Adrenal gland (tissue), 5 donors: ENCODE results near the gene CHST3.

ENCODE experiments used
- POLR2A ChIP-seq, 2 donors: fragments of 450-650 bp; IDR thresholded peaks; one replicate each; pipeline ENCODE4 v1.6.1; 2017; ENCODE audit warnings: antibody characterized with exemption in 2 of 2, mild to moderate bottlenecking in 2 of 2, moderate library complexity in 1 of 2
- TF ChIP-seq, protein P1 (sequence below), 6 experiments: fragments of 450-650 bp in 4 of 6; fragments of 200-600 bp in 2 of 6; sonication (generic) in 1 of 6; IDR thresholded peaks; 1 replicate in 5 of 6; 2 replicates in 1 of 6; pipeline versions ENCODE4 v1.5.1 to v1.8.0; 2016 to 2021; ENCODE audit warnings: antibody characterized with exemption in 6 of 6, mild to moderate bottlenecking in 2 of 6, moderate library complexity in 1 of 6
- donor health status: DM: no; HTN: no; CAD: no.

DNA sequence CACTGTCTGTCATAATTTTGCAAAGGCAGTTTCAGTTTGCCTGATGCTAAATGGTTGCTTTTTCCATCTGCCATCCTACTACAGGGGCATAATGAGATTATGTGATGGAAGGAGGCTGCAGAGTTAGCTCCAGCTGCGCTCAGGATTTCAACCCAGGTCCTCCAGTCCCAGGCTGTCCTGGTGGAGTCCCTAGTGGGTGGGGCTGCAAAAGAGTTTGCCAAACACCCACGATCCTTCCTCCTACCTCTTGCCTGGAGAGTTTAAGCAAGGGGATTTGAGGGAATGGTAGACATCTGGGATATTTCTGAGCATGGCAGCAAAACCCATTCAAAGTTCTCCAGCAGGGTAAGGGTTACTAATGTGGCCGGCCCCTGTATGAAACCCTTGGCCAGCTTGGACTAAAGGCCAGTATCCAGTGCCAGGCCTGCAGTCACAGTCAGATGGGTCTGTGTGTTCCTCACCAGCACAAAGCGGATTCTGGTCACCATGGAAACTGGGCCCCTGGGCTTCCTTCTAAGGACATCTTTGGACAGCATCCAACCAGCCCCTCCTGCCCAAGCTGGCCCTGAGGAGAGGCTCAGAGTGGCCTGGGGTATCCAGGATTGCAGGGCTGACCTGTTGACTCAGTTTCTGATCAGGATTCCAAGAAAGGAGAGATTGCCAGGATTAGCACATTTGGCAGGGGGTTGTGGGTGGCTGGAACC, 42.7 kb upstream of the CHST3 start:
- no peak for TF ChIP-seq POLR2A (IDR thresholded peaks at IDR 0.05)
- TF ChIP-seq, protein P1, sequence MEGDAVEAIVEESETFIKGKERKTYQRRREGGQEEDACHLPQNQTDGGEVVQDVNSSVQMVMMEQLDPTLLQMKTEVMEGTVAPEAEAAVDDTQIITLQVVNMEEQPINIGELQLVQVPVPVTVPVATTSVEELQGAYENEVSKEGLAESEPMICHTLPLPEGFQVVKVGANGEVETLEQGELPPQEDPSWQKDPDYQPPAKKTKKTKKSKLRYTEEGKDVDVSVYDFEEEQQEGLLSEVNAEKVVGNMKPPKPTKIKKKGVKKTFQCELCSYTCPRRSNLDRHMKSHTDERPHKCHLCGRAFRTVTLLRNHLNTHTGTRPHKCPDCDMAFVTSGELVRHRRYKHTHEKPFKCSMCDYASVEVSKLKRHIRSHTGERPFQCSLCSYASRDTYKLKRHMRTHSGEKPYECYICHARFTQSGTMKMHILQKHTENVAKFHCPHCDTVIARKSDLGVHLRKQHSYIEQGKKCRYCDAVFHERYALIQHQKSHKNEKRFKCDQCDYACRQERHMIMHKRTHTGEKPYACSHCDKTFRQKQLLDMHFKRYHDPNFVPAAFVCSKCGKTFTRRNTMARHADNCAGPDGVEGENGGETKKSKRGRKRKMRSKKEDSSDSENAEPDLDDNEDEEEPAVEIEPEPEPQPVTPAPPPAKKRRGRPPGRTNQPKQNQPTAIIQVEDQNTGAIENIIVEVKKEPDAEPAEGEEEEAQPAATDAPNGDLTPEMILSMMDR (IDR thresholded peaks at IDR 0.05): no peak
